GM18951 (cell line): ENCODE results near the gene IREB2.

Experiments
- POLR2A ChIP-seq: IDR thresholded peaks from 4 replicates; pipeline ENCODE4 v1.6.1; 2011; ENCODE audit warnings: mild to moderate bottlenecking; ENCODE audit not compliant: insufficient read length, insufficient read depth; ENCODE audit errors: extremely low read depth
- in situ Hi-C: fragments of 300-500 bp; cut with MboI; formaldehyde crosslinking; loops from one replicate; pipeline ENCODE4 v1.12.0; 2022; ENCODE audit warnings: low sequenced_read_pairs, mixed read lengths, inconsistent platforms; ENCODE audit not compliant: unreplicated experiment

Gene IREB2

DNA sequence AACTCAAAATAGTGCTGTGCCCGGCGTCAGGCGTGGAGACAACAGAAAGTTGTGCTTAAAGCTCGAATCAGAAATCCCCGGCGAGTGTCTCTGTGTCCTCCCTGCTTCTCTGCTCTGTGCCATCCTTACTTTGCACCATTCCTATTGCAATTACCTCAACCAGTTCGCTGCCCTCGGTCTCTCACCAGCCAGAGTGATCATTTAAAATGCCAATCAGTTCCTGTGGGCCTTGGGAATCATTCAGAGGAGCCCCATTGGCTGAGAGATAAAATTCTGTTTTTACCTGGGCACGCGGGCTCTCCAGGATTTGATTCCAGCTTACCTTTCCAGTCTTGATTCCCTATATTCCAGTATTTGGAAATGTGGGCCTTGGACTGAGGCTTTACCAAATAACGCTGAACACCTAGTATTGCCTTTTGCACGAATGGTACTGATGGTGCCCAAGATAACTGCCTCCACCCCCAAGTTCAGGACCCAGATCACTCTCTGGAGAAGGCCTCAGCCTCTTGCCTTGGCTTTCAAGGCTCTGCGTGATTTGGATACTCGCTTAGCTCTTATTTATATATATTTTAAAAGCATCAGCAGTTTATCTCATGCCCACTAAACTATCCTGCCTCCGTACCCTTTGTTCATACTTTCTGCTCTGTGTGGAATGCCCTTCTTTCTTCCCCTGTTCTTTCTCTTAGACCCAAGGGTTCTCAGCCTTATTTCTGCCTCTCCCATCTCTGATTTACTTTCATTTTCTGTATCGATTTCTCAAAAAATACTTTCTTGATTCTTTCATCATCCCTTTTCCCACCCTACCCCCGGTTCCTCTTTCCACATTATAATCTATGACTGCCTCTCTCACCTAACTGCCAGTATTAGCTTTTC is 103.1 kb downstream of the IREB2 start:
- in situ Hi-C loops, result no loop called here
- TF ChIP-seq POLR2A, result no peak

DNA sequence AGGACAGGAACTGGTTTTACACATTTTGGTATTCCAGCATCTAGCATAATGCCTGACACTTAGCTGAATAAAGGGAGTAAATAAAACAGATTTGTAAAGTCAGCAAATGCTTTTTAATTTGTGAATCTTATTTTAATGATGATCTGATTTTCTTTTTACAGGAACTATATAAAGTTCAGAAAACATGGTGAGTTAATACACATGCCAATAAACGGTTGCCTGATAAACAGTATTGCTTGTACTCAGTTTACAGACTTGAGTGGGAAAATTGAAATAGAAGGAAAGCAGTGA is 103.7 kb downstream of the IREB2 start:
- in situ Hi-C loops, result no loop called here
- no peak for TF ChIP-seq POLR2A

DNA sequence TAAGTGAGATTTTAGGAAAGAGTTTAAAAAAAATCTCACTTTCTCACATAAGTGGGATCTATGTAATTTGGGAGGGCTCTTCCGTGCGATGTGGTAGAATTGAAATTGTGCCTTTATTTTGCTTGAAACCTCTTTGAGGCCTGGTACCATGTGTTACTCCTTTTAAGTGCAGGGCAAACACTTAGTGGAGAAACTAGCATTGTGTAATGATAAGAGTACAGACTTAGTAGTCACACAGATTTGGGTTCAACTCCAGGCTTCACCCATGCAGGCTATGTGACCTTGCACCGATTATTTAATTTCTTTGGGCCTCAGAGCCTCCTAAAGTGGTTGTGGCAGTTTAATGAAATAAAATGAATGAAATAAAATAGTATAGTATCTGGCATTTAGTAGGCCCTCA is 104.6 kb downstream of the IREB2 start:
- no peak for TF ChIP-seq POLR2A
- in situ Hi-C loops, result no loop called here

DNA sequence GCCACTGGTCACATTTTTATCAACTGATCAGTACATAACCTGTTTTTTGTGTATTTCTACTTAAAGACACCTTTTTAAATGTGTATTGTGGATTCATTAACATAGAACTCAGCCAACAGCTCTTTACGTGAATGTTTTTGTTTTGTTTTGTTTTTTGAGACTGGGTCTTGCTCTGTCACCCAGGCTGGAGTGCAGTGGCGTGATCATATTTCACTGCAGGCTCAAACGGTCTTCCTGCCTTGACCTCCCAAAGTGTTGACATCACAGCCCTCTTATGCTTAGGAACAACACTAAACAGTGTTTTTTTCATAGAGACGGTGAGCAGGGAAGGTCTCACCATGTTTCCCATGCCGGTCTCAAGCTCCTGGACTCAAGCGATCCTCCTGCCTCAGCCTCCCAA is 112.2 kb downstream of the IREB2 start:
- no peak for TF ChIP-seq POLR2A
- in situ Hi-C loops, result no loop called here

DNA sequence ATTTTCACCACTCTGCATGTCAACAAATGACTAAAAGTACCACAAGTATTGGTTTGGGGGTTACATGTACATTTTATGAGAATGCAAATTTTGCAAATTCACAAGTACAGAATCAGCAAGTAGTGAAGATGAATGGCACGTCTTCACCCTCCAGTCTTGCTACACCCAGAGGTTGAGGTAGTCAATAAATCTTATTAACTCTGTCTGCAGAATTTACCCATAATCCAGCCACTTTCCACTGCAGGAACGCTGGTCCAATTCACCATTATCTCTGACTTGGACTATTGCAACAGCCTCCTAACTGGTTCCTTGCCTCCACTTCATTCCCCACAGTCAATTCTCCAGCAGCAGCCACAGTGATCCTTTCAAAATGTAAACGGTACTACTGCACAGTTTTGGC is 112.8 kb downstream of the IREB2 start:
- in situ Hi-C loops, result no loop called here

More for the DNA sequence above, 112.8 kb downstream of the IREB2 start:
- no peak for TF ChIP-seq POLR2A
